Caco-2 (cell line): ENCODE data around the gene C11orf91. TPM values are rescaled to one million over a fixed set of nuclear protein-coding genes. Genes with fewer than 3 reads are reported as not detected.

ENCODE experiments used
- BruUV-seq: library from RNA; stranded (reverse); fragments of 400-500 nt; replicated peaks from 2 replicates; lab custom pipeline; 2021; lab: Mats Ljungman, UMichigan
- CTCF ChIA-PET: fragments of 300-600 bp; sonication (Branson Sonifier 250); formaldehyde crosslinking; loops from one replicate; lab custom pipeline; 2022; ENCODE audit warnings: antibody characterized with exemption; lab: Charles Lee
- POLR2A ChIA-PET: fragments of 300-600 bp; sonication (Branson Sonifier 250); formaldehyde crosslinking; loops from one replicate; lab custom pipeline; 2022; ENCODE audit warnings: antibody characterized with exemption; lab: Charles Lee
- DNase-seq, 2 experiments: peaks; one replicate each; pipeline versions ENCODE4 v3.0.0 to v3.0.0-alpha.2; 2020 to 2022
- H3K27me3 ChIP-seq: replicated peaks from 2 replicates; pipeline ENCODE4 v1.6.0; 2011; ENCODE audit warnings: low read length; ENCODE audit not compliant: control insufficient read depth, insufficient read depth
- H3K36me3 ChIP-seq: 2 replicates; pipeline ENCODE4 v1.5.1; 2011; ENCODE audit warnings: low read length; ENCODE audit not compliant: control insufficient read depth, insufficient read depth
- H3K4me1 ChIP-seq: fragments of 250-450 bp; sonication (Bioruptor Pico); 2 replicates; pipeline ENCODE4 v1.5.1; 2020; ENCODE audit warnings: mild to moderate bottlenecking
- H3K4me3 ChIP-seq: 2 replicates; pipeline ENCODE4 v1.5.1; 2011; ENCODE audit warnings: low read depth, mild to moderate bottlenecking, control low read depth, low read length
- H3K9me3 ChIP-seq: fragments of 250-450 bp; sonication (Bioruptor Pico); 2 replicates; pipeline ENCODE4 v1.5.1; 2020; ENCODE audit warnings: mild to moderate bottlenecking, moderate library complexity
- H3K27ac Mint-ChIP-seq: one replicate; pipeline ENCODE4 v1.8.0; 2022; ENCODE audit warnings: mixed read lengths; ENCODE audit not compliant: unreplicated experiment
- H3K27me3 Mint-ChIP-seq: one replicate; pipeline ENCODE4 v1.8.0; 2022; ENCODE audit warnings: mixed read lengths; ENCODE audit not compliant: insufficient read depth, unreplicated experiment
- H3K36me3 Mint-ChIP-seq: one replicate; pipeline ENCODE4 v1.8.0; 2022; ENCODE audit warnings: mild to moderate bottlenecking, mixed read lengths; ENCODE audit not compliant: insufficient read depth, unreplicated experiment
- H3K4me1 Mint-ChIP-seq: one replicate; pipeline ENCODE4 v1.8.0; 2022; ENCODE audit warnings: low read depth, mixed read lengths; ENCODE audit not compliant: unreplicated experiment
- H3K4me3 Mint-ChIP-seq: one replicate; pipeline ENCODE4 v1.8.0; 2022; ENCODE audit warnings: mild to moderate bottlenecking, moderate library complexity, mixed read lengths; ENCODE audit not compliant: unreplicated experiment
- H3K9me3 Mint-ChIP-seq: one replicate; pipeline ENCODE4 v1.8.0; 2022; ENCODE audit warnings: mixed read lengths; ENCODE audit not compliant: unreplicated experiment
- intact Hi-C: fragments of 100-400 bp; cut with micrococcal nuclease; formaldehyde crosslinking; loops from one replicate; pipeline ENCODE4 v1.10.0; 2022; ENCODE audit not compliant: unreplicated experiment
- total RNA-seq: library from RNA; stranded (reverse); gene quantifications from 2 replicates; pipeline ENCODE4 v1.2.3, GENCODE V29; 2022
- TF ChIP-seq, protein P1 (sequence below), 2 experiments: fragments of 200-600 bp in 1 of 2; IDR thresholded peaks; 1 replicate in 1 of 2; 2 replicates in 1 of 2; pipeline versions ENCODE4 v1.5.1 to v1.8.0; 2011 to 2022; ENCODE audit warnings: antibody characterized with exemption in 1 of 2, control low read depth in 1 of 2, inconsistent platforms in 1 of 2, low read depth in 1 of 2, low read length in 1 of 2, mild to moderate bottlenecking in 1 of 2, moderate library complexity in 1 of 2; ENCODE audit not compliant: insufficient read depth in 1 of 2, severe bottlenecking in 1 of 2, unreplicated experiment in 1 of 2

The C11orf91 gene
- total RNA-seq, 1 experiment from 2014 or later: not detected

DNA sequence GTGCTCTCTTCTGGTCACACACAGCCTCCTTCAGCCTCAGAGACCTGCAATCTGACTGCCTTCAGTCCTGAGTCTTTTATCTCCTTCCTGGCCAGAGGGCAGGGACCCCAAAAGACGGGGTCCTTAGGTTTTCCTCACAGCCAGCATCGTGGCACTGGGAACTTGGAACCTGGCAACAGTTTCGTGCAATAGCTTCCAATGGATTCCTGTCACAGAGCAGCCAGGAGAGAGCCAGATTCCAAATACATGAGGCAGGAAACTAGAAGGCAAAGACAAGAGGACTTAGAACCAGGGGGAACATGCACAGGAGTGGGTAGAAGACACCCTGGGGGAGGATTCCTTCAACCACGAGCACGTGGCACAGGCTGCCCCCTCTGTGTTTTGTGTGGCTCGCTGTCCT lies 48.6 kb downstream of the C11orf91 start:
- no peaks in the 10 kb centered on the region for H3K4me1 Mint-ChIP-seq
- H3K4me3 ChIP-seq: no peak overlapping the region
- H3K36me3 ChIP-seq: no peaks in the 10 kb centered on the region
- H3K27me3 ChIP-seq: no peaks in the 10 kb centered on the region
- no peaks in the 10 kb centered on the region for H3K4me1 ChIP-seq
- DNase-seq: no peak
- H3K27me3 Mint-ChIP-seq: peaks cover 14% of the 10 kb centered on the region
- TF ChIP-seq, protein P1, sequence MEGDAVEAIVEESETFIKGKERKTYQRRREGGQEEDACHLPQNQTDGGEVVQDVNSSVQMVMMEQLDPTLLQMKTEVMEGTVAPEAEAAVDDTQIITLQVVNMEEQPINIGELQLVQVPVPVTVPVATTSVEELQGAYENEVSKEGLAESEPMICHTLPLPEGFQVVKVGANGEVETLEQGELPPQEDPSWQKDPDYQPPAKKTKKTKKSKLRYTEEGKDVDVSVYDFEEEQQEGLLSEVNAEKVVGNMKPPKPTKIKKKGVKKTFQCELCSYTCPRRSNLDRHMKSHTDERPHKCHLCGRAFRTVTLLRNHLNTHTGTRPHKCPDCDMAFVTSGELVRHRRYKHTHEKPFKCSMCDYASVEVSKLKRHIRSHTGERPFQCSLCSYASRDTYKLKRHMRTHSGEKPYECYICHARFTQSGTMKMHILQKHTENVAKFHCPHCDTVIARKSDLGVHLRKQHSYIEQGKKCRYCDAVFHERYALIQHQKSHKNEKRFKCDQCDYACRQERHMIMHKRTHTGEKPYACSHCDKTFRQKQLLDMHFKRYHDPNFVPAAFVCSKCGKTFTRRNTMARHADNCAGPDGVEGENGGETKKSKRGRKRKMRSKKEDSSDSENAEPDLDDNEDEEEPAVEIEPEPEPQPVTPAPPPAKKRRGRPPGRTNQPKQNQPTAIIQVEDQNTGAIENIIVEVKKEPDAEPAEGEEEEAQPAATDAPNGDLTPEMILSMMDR (IDR thresholded peaks at IDR 0.05; ENCODE audit: insufficient read depth in 1 of 2, low read depth in 1 of 2, low read length in 1 of 2, severe bottlenecking in 1 of 2, unreplicated experiment in 1 of 2): no peak
- ChIA-PET CTCF (no interaction called here), POLR2A (no interaction called here)
- no peaks in the 10 kb centered on the region for H3K9me3 ChIP-seq
- intact Hi-C loops: no loop called here
- H3K4me3 Mint-ChIP-seq: no peak overlapping the region
- no peaks in the 10 kb centered on the region for H3K36me3 Mint-ChIP-seq
- H3K9me3 Mint-ChIP-seq: no peaks in the 10 kb centered on the region
- no peak overlapping the region for H3K27ac Mint-ChIP-seq
- no TSS peak for BruUV-seq

DNA sequence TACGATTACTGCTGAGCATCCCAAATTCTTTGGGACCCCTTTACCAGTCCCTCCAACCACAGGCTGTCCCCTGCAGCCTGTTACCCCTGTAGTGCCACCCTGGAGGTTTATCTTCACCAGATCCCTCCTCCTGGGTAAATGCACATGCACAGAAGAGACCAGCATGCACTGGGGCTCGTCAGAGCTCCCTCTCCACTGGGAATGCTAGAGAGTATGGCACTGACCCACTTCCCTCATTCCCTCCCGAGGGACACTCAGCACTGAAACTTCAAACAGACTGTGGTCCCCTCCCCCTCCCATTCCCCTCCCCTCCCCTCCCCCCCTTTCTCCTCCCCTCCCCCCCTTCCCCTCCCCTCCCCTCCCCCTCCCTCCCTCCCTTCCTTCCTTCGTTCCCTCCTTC lies 49.1 kb downstream of the C11orf91 start:
- no peaks in the 10 kb centered on the region for H3K4me1 Mint-ChIP-seq

DNA sequence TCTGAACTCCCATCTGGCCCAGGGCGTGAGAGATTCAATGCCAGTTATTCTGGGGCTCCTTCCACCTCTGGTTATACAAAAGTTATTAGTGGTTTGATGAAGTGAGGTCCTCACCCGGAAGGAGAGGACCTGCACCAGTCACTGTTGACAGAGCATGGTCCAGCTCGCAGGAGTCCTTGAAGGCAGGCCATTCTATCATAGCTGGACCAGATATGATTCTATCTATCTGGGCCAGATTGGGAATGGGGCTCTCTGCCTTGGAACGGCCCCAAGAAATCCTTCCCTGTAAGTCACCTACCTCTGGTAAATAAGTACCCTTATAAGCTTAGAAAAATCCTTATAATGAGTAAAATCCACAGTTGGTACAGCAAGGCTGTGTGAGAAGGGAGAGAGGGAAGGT lies 50.7 kb downstream of the C11orf91 start:
- no peak for DNase-seq
- Histone ChIP-seq H3K9me3 (no peaks in the 10 kb centered on the region), H3K4me1 (no peaks in the 10 kb centered on the region), H3K36me3 (no peaks in the 10 kb centered on the region), H3K27me3 (no peaks in the 10 kb centered on the region), H3K4me3 (no peak overlapping the region)
- intact Hi-C loops: no loop called here
- Mint-ChIP-seq H3K27me3 (peaks cover 9% of the 10 kb centered on the region), H3K27ac (no peak overlapping the region), H3K36me3 (no peaks in the 10 kb centered on the region), H3K9me3 (no peaks in the 10 kb centered on the region), H3K4me1 (no peaks in the 10 kb centered on the region), H3K4me3 (no peak overlapping the region)
- TF ChIP-seq, protein P1 (IDR thresholded peaks at IDR 0.05; ENCODE audit: insufficient read depth in 1 of 2, low read depth in 1 of 2, low read length in 1 of 2, severe bottlenecking in 1 of 2, unreplicated experiment in 1 of 2): no peak
- BruUV-seq: no TSS peak
- POLR2A ChIA-PET: no interaction called here
- CTCF ChIA-PET: no interaction called here

More for the DNA sequence above, 49.1 kb downstream of the C11orf91 start:
- intact Hi-C loops: no loop called here
- no peaks in the 10 kb centered on the region for H3K9me3 ChIP-seq
- H3K27me3 ChIP-seq: no peaks in the 10 kb centered on the region
- Mint-ChIP-seq H3K36me3 (no peaks in the 10 kb centered on the region), H3K27me3 (peaks cover 14% of the 10 kb centered on the region), H3K4me3 (no peak overlapping the region), H3K27ac (no peak overlapping the region), H3K9me3 (no peaks in the 10 kb centered on the region)
- H3K4me3 ChIP-seq: no peak overlapping the region
- ChIA-PET CTCF (no interaction called here), POLR2A (no interaction called here)
- H3K36me3 ChIP-seq: no peaks in the 10 kb centered on the region
- DNase-seq: no peak
- no peaks in the 10 kb centered on the region for H3K4me1 ChIP-seq
- BruUV-seq: no TSS peak
- TF ChIP-seq, protein P1 (IDR thresholded peaks at IDR 0.05; ENCODE audit: insufficient read depth in 1 of 2, low read depth in 1 of 2, low read length in 1 of 2, severe bottlenecking in 1 of 2, unreplicated experiment in 1 of 2): no peak

Other genes starting within 250 kb of the C11orf91 start
- gene CD59, start 35.6 kb upstream of the C11orf91 start, total RNA-seq: 149 and 152 TPM in 2 replicates
- gene FBXO3, start 73.7 kb upstream of the C11orf91 start, total RNA-seq: 27.4 and 29.6 TPM in 2 replicates
- gene LMO2, start 191.2 kb upstream of the C11orf91 start, total RNA-seq: 0.29 TPM in 1 of 2 replicates, not detected in the other